H9 (cell line): ENCODE results near the gene EDDM3A. TPM values are rescaled to one million over a fixed set of nuclear protein-coding genes. Genes with fewer than 3 reads are reported as not detected.

ENCODE experiments used
- DNase-seq: peaks from one replicate; pipeline ENCODE4 v3.0.0-alpha.2; 2017
- H2AFZ ChIP-seq: one replicate; pipeline ENCODE4 v1.6.1; 2013; ENCODE audit warnings: mild to moderate bottlenecking, low read length, control low read depth, moderate library complexity
- H2AK5ac ChIP-seq: 2 replicates; pipeline ENCODE4 v1.6.1; 2013; ENCODE audit warnings: low read length, control low read depth, mixed read lengths; ENCODE audit not compliant: insufficient read length
- H2BK120ac ChIP-seq: one replicate; pipeline ENCODE4 v1.6.1; 2013; ENCODE audit warnings: low read depth, mild to moderate bottlenecking, low read length, control low read depth, inconsistent platforms; ENCODE audit not compliant: poor library complexity, severe bottlenecking
- H2BK12ac ChIP-seq: 2 replicates; pipeline ENCODE4 v1.6.1; 2013; ENCODE audit warnings: low read length, control low read depth, mixed read lengths, low read depth; ENCODE audit not compliant: insufficient read length
- H2BK15ac ChIP-seq: 2 replicates; pipeline ENCODE4 v1.6.1; 2013; ENCODE audit warnings: low read depth, low read length, control low read depth
- H2BK20ac ChIP-seq: one replicate; pipeline ENCODE4 v1.6.1; 2013; ENCODE audit warnings: low read depth, mild to moderate bottlenecking, low read length, control low read depth, inconsistent platforms; ENCODE audit not compliant: poor library complexity, severe bottlenecking
- H2BK5ac ChIP-seq: 2 replicates; pipeline ENCODE4 v1.6.1; 2013; ENCODE audit warnings: low read length, control low read depth, mixed read lengths; ENCODE audit not compliant: insufficient read length
- H3K14ac ChIP-seq: 2 replicates; pipeline ENCODE4 v1.6.1; 2013; ENCODE audit warnings: low read length, control low read depth; ENCODE audit not compliant: insufficient read depth
- H3K18ac ChIP-seq: 2 replicates; pipeline ENCODE4 v1.6.1; 2013; ENCODE audit warnings: low read depth, mild to moderate bottlenecking, mixed read lengths, low read length, control low read depth; ENCODE audit not compliant: insufficient read length
- H3K23ac ChIP-seq: 2 replicates; pipeline ENCODE4 v1.6.1; 2013; ENCODE audit warnings: low read length, control low read depth, mixed read lengths, low read depth; ENCODE audit not compliant: insufficient read length
- H3K23me2 ChIP-seq: 2 replicates; pipeline ENCODE4 v1.6.1; 2013; ENCODE audit warnings: low read depth, mild to moderate bottlenecking, mixed read lengths, low read length, control low read depth; ENCODE audit not compliant: insufficient read length, poor library complexity, severe bottlenecking
- H3K27ac ChIP-seq: 2 replicates; pipeline ENCODE4 v1.5.1; 2013; ENCODE audit warnings: low read length, control low read depth, mixed read lengths, low read depth; ENCODE audit not compliant: insufficient read length
- H3K27me3 ChIP-seq: 2 replicates; pipeline ENCODE4 v1.6.1; 2013; ENCODE audit warnings: low read length, control low read depth, inconsistent platforms; ENCODE audit not compliant: insufficient read depth
- H3K4ac ChIP-seq: 2 replicates; pipeline ENCODE4 v1.6.1; 2013; ENCODE audit warnings: low read depth, mild to moderate bottlenecking, control low read depth, inconsistent platforms, low read length, moderate library complexity
- H3K4me1 ChIP-seq: 2 replicates; pipeline ENCODE4 v1.6.1; 2013; ENCODE audit warnings: low read length, control low read depth, inconsistent platforms; ENCODE audit not compliant: insufficient read depth
- H3K4me2 ChIP-seq: 2 replicates; pipeline ENCODE4 v1.6.1; 2013; ENCODE audit warnings: low read length, control low read depth, mixed read lengths; ENCODE audit not compliant: insufficient read length, insufficient read depth
- H3K56ac ChIP-seq: 2 replicates; pipeline ENCODE4 v1.6.1; 2013; ENCODE audit warnings: low read depth, mild to moderate bottlenecking, mixed read lengths, low read length, control low read depth; ENCODE audit not compliant: insufficient read length
- H3K79me1 ChIP-seq: 2 replicates; pipeline ENCODE4 v1.6.1; 2013; ENCODE audit warnings: low read depth, mild to moderate bottlenecking, moderate library complexity, low read length, control low read depth, inconsistent platforms; ENCODE audit not compliant: insufficient read depth, poor library complexity, severe bottlenecking
- H3K79me2 ChIP-seq: 2 replicates; pipeline ENCODE4 v1.6.1; 2013; ENCODE audit warnings: low read length, control low read depth, inconsistent platforms; ENCODE audit not compliant: insufficient read depth
- H3K9ac ChIP-seq: 2 replicates; pipeline ENCODE4 v1.6.1; 2013; ENCODE audit warnings: low read length, control low read depth, mixed read lengths; ENCODE audit not compliant: insufficient read length; ENCODE audit errors: extremely low read depth
- H3K9me3 ChIP-seq: one replicate; pipeline ENCODE4 v1.6.1; 2013; ENCODE audit warnings: low read depth, low read length, inconsistent platforms; ENCODE audit not compliant: control insufficient read depth
- H3T11ph ChIP-seq: one replicate; pipeline ENCODE4 v1.6.1; 2013; ENCODE audit warnings: mild to moderate bottlenecking, low read length, control low read depth, inconsistent platforms
- H4K20me1 ChIP-seq: one replicate; pipeline ENCODE4 v1.6.1; 2013; ENCODE audit not compliant: control insufficient read depth, insufficient read length, insufficient read depth
- H4K5ac ChIP-seq: 2 replicates; pipeline ENCODE4 v1.6.1; 2013; ENCODE audit warnings: low read depth, mild to moderate bottlenecking, mixed read lengths, low read length, control low read depth; ENCODE audit not compliant: insufficient read length
- H4K8ac ChIP-seq: replicated peaks from 2 replicates; pipeline ENCODE4 v1.6.1; 2013; ENCODE audit warnings: low read length, control low read depth, mixed read lengths, low read depth; ENCODE audit not compliant: insufficient read length
- H4K91ac ChIP-seq: 2 replicates; pipeline ENCODE4 v1.6.1; 2013; ENCODE audit warnings: low read depth, mild to moderate bottlenecking, moderate library complexity, mixed read lengths, low read length, control low read depth; ENCODE audit not compliant: insufficient read length
- H3K27ac Mint-ChIP-seq, 3 experiments: 2 replicates in 2 of 3; 3 replicates in 1 of 3; pipeline ENCODE4 v1.8.0; 2020 to 2021; ENCODE audit warnings: mixed read lengths in 3 of 3, mild to moderate bottlenecking in 1 of 3, moderate library complexity in 1 of 3
- H3K27me3 Mint-ChIP-seq: 2 replicates; pipeline ENCODE4 v1.8.0; 2021; ENCODE audit warnings: low read depth, mild to moderate bottlenecking, moderate library complexity, mixed read lengths
- H3K36me3 Mint-ChIP-seq, 3 experiments: 2 replicates in 2 of 3; 3 replicates in 1 of 3; pipeline ENCODE4 v1.8.0; 2020 to 2021; ENCODE audit warnings: low read depth in 3 of 3, mixed read lengths in 3 of 3; ENCODE audit not compliant: insufficient read depth in 1 of 3
- H3K4me1 Mint-ChIP-seq, 2 experiments: 2 replicates each; pipeline ENCODE4 v1.8.0; 2020; ENCODE audit warnings: mixed read lengths in 2 of 2
- H3K4me3 Mint-ChIP-seq, 2 experiments: 2 replicates in 1 of 2; 3 replicates in 1 of 2; pipeline ENCODE4 v1.8.0; 2020 to 2021; ENCODE audit warnings: mild to moderate bottlenecking in 2 of 2, mixed read lengths in 2 of 2, moderate library complexity in 1 of 2
- H3K9me3 Mint-ChIP-seq, 2 experiments: 2 replicates in 1 of 2; 3 replicates in 1 of 2; pipeline ENCODE4 v1.8.0; 2020; ENCODE audit warnings: mild to moderate bottlenecking in 2 of 2, mixed read lengths in 2 of 2, moderate library complexity in 1 of 2
- CTCF ChIP-seq: fragments of 200-600 bp; sonication (generic); conservative IDR thresholded peaks from 3 replicates; pipeline ENCODE4 v1.8.0; 2021; ENCODE audit warnings: antibody characterized with exemption, mild to moderate bottlenecking
- WGBS: extraction: QIAGEN DNeasy Blood & Tissue Kit; methylation state at CpG from one replicate; pipeline ENCODE4 v1.1.7; 2013; ENCODE audit warnings: missing lambda C conversion rate, low lambda C conversion rate, mixed read lengths; ENCODE audit not compliant: insufficient read length; ENCODE audit errors: extremely low coverage; 5-methylcytosine and 5-hydroxymethylcytosine counted together
- total RNA-seq: library from RNA; stranded (reverse); gene quantifications from 2 replicates; pipeline ENCODE4 v1.2.1, GENCODE V29; 2021

The EDDM3A gene
- total RNA-seq, 1 experiment from 2014 or later, result not detected

GRCh38 chr14:20791187-20791586 lies 45.5 kb downstream of the EDDM3A start:
- Histone ChIP-seq H3K27me3 (no peaks in the 10 kb centered on the region), H2BK5ac (no peak overlapping the region), H2AK5ac (no peak overlapping the region), H3K56ac (no peak overlapping the region), H3K27ac (no peak overlapping the region), H3K79me1 (no peaks in the 10 kb centered on the region), H2BK20ac (no peak overlapping the region), H4K8ac (no peak overlapping the region), H3T11ph (no peak overlapping the region), H2AFZ (no peak overlapping the region), H3K4ac (no peak overlapping the region), H3K23me2 (no peaks in the 10 kb centered on the region), H4K91ac (no peak overlapping the region), H3K14ac (no peak overlapping the region), H3K79me2 (no peaks in the 10 kb centered on the region), H2BK120ac (no peak overlapping the region), H3K4me2 (no peak overlapping the region), H4K20me1 (no peaks in the 10 kb centered on the region), H2BK15ac (no peak overlapping the region), H3K9me3 (no peaks in the 10 kb centered on the region), H3K4me1 (peaks cover 4% of the 10 kb centered on the region), H4K5ac (no peak overlapping the region), H3K9ac (no peak overlapping the region), H3K23ac (no peak overlapping the region), H3K18ac (no peak overlapping the region), H2BK12ac (no peak overlapping the region)
- no CpG with 5 or more reads among the region's 7 CpGs for WGBS
- H3K36me3 Mint-ChIP-seq, result peaks cover 0 to 1% (median 0%) of the 10 kb centered on the region in 3 experiments; a peak in 2 of 7 replicates
- no peak overlapping the region for H3K4me3 Mint-ChIP-seq
- peaks cover 30 to 31% of the 10 kb centered on the region in 2 experiments for H3K4me1 Mint-ChIP-seq
- no peak for TF ChIP-seq CTCF
- H3K27ac Mint-ChIP-seq, result no peak overlapping the region
- no peaks in the 10 kb centered on the region; the same call in none of the 2 replicates for H3K27me3 Mint-ChIP-seq
- H3K9me3 Mint-ChIP-seq, result no peaks in the 10 kb centered on the region
- no peak for DNase-seq
